HG03175 (cell line): ENCODE data around the gene NINJ2.
"Not testable (repeated sequence)": the region's sequence is repeated elsewhere in the genome, so short reads cannot be mapped to it uniquely, and the experiment has no call there.

Experiments used
- ATAC-seq: cut with Tn5 transposase; IDR thresholded peaks from one replicate; pipeline ENCODE4 v1.9.1; 2021; ENCODE audit warnings: mild to moderate bottlenecking, moderate library complexity; ENCODE audit not compliant: unreplicated experiment

NINJ2 gene

GRCh38 chr12:642633-643474, 20.4 kb downstream of the NINJ2 start:
- peak; percentile 67 for ATAC-seq

- not testable (repeated sequence) for ATAC-seq
Observed at GRCh38 chr12:641321-641720, 21.9 kb downstream of the NINJ2 start.

- ATAC-seq, result no peak
Observed at GRCh38 chr12:640773-641172, 22.5 kb downstream of the NINJ2 start.

GRCh38 chr12:639988-640387, 23.3 kb downstream of the NINJ2 start:
- ATAC-seq, result no peak

- no peak for ATAC-seq
Observed at GRCh38 chr12:639566-639965, 23.7 kb downstream of the NINJ2 start.

- no peak for ATAC-seq
Observed at GRCh38 chr12:638953-639557, 24.2 kb downstream of the NINJ2 start.

GRCh38 chr12:636632-637031, 26.6 kb downstream of the NINJ2 start:
- ATAC-seq, result no peak

- no peak for ATAC-seq
Observed at GRCh38 chr12:633731-634130, 29.5 kb downstream of the NINJ2 start.

GRCh38 chr12:632102-632696, 31.0 kb downstream of the NINJ2 start:
- no peak for ATAC-seq

GRCh38 chr12:630656-631632, 32.3 kb downstream of the NINJ2 start:
- ATAC-seq, result peak; percentile 95

GRCh38 chr12:628742-629078, 34.5 kb downstream of the NINJ2 start:
- ATAC-seq, result not testable (repeated sequence)

- no peak for ATAC-seq
Observed at GRCh38 chr12:627863-628741, 35.1 kb downstream of the NINJ2 start.

GRCh38 chr12:627285-627684, 36.0 kb downstream of the NINJ2 start:
- no peak for ATAC-seq

GRCh38 chr12:625998-626397, 37.2 kb downstream of the NINJ2 start:
- ATAC-seq, result no peak

- no peak for ATAC-seq
Observed at GRCh38 chr12:623865-624372, 39.3 kb downstream of the NINJ2 start.

GRCh38 chr12:623172-623864, 39.9 kb downstream of the NINJ2 start:
- ATAC-seq, result no peak

GRCh38 chr12:622416-622815, 40.8 kb downstream of the NINJ2 start:
- ATAC-seq, result no peak

- no peak for ATAC-seq
Observed at GRCh38 chr12:619346-619745, 43.9 kb downstream of the NINJ2 start.

- no peak for ATAC-seq
Observed at GRCh38 chr12:618605-619004, 44.6 kb downstream of the NINJ2 start.
